ENCODE data around the gene CATSPERB. TPM values are rescaled to one million over a fixed set of nuclear protein-coding genes. Genes with fewer than 3 reads are reported as not detected.
"Not testable (repeated sequence)": the region's sequence is repeated elsewhere in the genome, so short reads cannot be mapped to it uniquely, and the experiment has no call there.

The CATSPERB gene
- polyA plus RNA-seq, 1 experiment, result not detected

- POLR2A ChIA-PET, result no interaction called here
- no peak overlapping the region for H3K4me3 ChIP-seq (ENCODE audit: low read depth, low read length)
- no peak overlapping the region for H3K27ac ChIP-seq (ENCODE audit: low read depth, low read length)
- CTCF ChIA-PET, result no interaction called here
- no peak for DNase-seq (ENCODE audit: low read depth, low spot score)
- H3K9me3 ChIP-seq (ENCODE audit: control insufficient read depth, insufficient read depth, low read length), result peaks cover 5% of the 10 kb centered on the region; the same call in 1 of the 2 replicates
- H3K27me3 ChIP-seq (ENCODE audit: control insufficient read depth, insufficient read depth, low read length), result no peaks in the 10 kb centered on the region
- TF ChIP-seq CTCF (IDR thresholded peaks at IDR 0.05; ENCODE audit: low read depth, low read length), result no peak
Observed at GRCh38 chr14:91554535-91555332, 177.2 kb downstream of the CATSPERB start.

GRCh38 chr14:91548108-91548507, 183.8 kb downstream of the CATSPERB start:
- Histone ChIP-seq H3K9me3 (ENCODE audit: control insufficient read depth, insufficient read depth, low read length) (no peaks in the 10 kb centered on the region), H3K27ac (ENCODE audit: low read depth, low read length) (no peak overlapping the region), H3K4me3 (ENCODE audit: low read depth, low read length) (no peak overlapping the region), H3K27me3 (ENCODE audit: control insufficient read depth, insufficient read depth, low read length) (no peaks in the 10 kb centered on the region)
- no peak for TF ChIP-seq CTCF (IDR thresholded peaks at IDR 0.05; ENCODE audit: low read depth, low read length)
- CTCF ChIA-PET, result no interaction called here
- DNase-seq (ENCODE audit: low read depth, low spot score), result no peak
- POLR2A ChIA-PET, result no interaction called here

GRCh38 chr14:91545946-91546716, 185.8 kb downstream of the CATSPERB start:
- Histone ChIP-seq H3K4me3 (ENCODE audit: low read depth, low read length) (no peak overlapping the region), H3K9me3 (ENCODE audit: control insufficient read depth, insufficient read depth, low read length) (no peaks in the 10 kb centered on the region), H3K27ac (ENCODE audit: low read depth, low read length) (no peak overlapping the region), H3K27me3 (ENCODE audit: control insufficient read depth, insufficient read depth, low read length) (no peaks in the 10 kb centered on the region)
- ChIA-PET CTCF (no interaction called here), POLR2A (no interaction called here)
- TF ChIP-seq CTCF (IDR thresholded peaks at IDR 0.05; ENCODE audit: low read depth, low read length), result no peak
- no peak for DNase-seq (ENCODE audit: low read depth, low spot score)

- no peak overlapping the region for H3K4me3 ChIP-seq (ENCODE audit: low read depth, low read length)
- H3K27me3 ChIP-seq (ENCODE audit: control insufficient read depth, insufficient read depth, low read length), result no peaks in the 10 kb centered on the region
- TF ChIP-seq CTCF (IDR thresholded peaks at IDR 0.05; ENCODE audit: low read depth, low read length), result no peak
- no peaks in the 10 kb centered on the region for H3K9me3 ChIP-seq (ENCODE audit: control insufficient read depth, insufficient read depth, low read length)
- CTCF ChIA-PET, result no interaction called here
- DNase-seq (ENCODE audit: low read depth, low spot score), result no peak
- H3K27ac ChIP-seq (ENCODE audit: low read depth, low read length), result no peak overlapping the region
- POLR2A ChIA-PET, result no interaction called here
Observed at GRCh38 chr14:91545204-91545603, 186.7 kb downstream of the CATSPERB start.

GRCh38 chr14:91536327-91536726, 195.6 kb downstream of the CATSPERB start:
- Histone ChIP-seq H3K4me3 (ENCODE audit: low read depth, low read length) (no peak overlapping the region), H3K27ac (ENCODE audit: low read depth, low read length) (no peak overlapping the region), H3K27me3 (ENCODE audit: control insufficient read depth, insufficient read depth, low read length) (no peaks in the 10 kb centered on the region), H3K9me3 (ENCODE audit: control insufficient read depth, insufficient read depth, low read length) (no peaks in the 10 kb centered on the region; the same call in 1 of the 2 replicates)
- ChIA-PET CTCF (no interaction called here), POLR2A (no interaction called here)
- no peak for DNase-seq (ENCODE audit: low read depth, low spot score)
- no peak for TF ChIP-seq CTCF (IDR thresholded peaks at IDR 0.05; ENCODE audit: low read depth, low read length)

GRCh38 chr14:91534059-91534458, 197.8 kb downstream of the CATSPERB start:
- CTCF ChIA-PET, POLR2A ChIA-PET: not testable (repeated sequence)

More at GRCh38 chr14:91534059-91534458, 197.8 kb downstream of the CATSPERB start:
- not testable (repeated sequence) for H3K27ac ChIP-seq (ENCODE audit: low read depth, low read length); H3K9me3 ChIP-seq (ENCODE audit: control insufficient read depth, insufficient read depth, low read length); H3K27me3 ChIP-seq (ENCODE audit: control insufficient read depth, insufficient read depth, low read length); DNase-seq (ENCODE audit: low read depth, low spot score); H3K4me3 ChIP-seq (ENCODE audit: low read depth, low read length)
